Endodermal cell (in vitro differentiated cells): ENCODE results near the gene RSRC1. TPM values are rescaled to one million over a fixed set of nuclear protein-coding genes. Genes with fewer than 3 reads are reported as not detected.

Experiments
- DNase-seq: peaks from one replicate; pipeline ENCODE4 v3.0.0-alpha.2; 2017
- H3K27ac ChIP-seq: 2 replicates; pipeline ENCODE4 v1.5.1; 2013; ENCODE audit warnings: mild to moderate bottlenecking, low read depth, low read length, moderate library complexity
- H3K27me3 ChIP-seq: 2 replicates; pipeline ENCODE4 v1.6.1; 2013; ENCODE audit warnings: mild to moderate bottlenecking, low read length, moderate library complexity; ENCODE audit not compliant: insufficient read depth, control insufficient read depth, poor library complexity, severe bottlenecking
- H3K36me3 ChIP-seq: 2 replicates; pipeline ENCODE4 v1.7.0; 2013; ENCODE audit warnings: mild to moderate bottlenecking, low read length, moderate library complexity; ENCODE audit not compliant: control insufficient read depth, insufficient read depth
- H3K4me1 ChIP-seq: one replicate; pipeline ENCODE4 v1.7.0; 2013; ENCODE audit warnings: low read length; ENCODE audit not compliant: control insufficient read depth, insufficient read depth
- H3K4me3 ChIP-seq: 2 replicates; pipeline ENCODE4 v1.5.1; 2013; ENCODE audit warnings: mild to moderate bottlenecking, low read length, moderate library complexity
- H3K9ac ChIP-seq: 2 replicates; pipeline ENCODE4 v1.6.1; 2013; ENCODE audit warnings: mild to moderate bottlenecking, low read length, moderate library complexity; ENCODE audit not compliant: poor library complexity, severe bottlenecking; ENCODE audit errors: extremely low read depth
- H3K9me3 ChIP-seq: 2 replicates; pipeline ENCODE4 v1.6.1; 2013; ENCODE audit warnings: mild to moderate bottlenecking, low read length, moderate library complexity; ENCODE audit not compliant: control insufficient read depth
- H3K27ac Mint-ChIP-seq: 2 replicates; pipeline ENCODE4 v1.8.0; 2020; ENCODE audit warnings: mixed read lengths
- H3K27me3 Mint-ChIP-seq: 2 replicates; pipeline ENCODE4 v1.8.0; 2021; ENCODE audit warnings: mild to moderate bottlenecking, mixed read lengths; ENCODE audit not compliant: insufficient read depth
- H3K36me3 Mint-ChIP-seq: 2 replicates; pipeline ENCODE4 v1.8.0; 2020; ENCODE audit warnings: low read depth, mixed read lengths
- H3K4me1 Mint-ChIP-seq: 2 replicates; pipeline ENCODE4 v1.8.0; 2020; ENCODE audit warnings: mixed read lengths
- H3K4me3 Mint-ChIP-seq: 2 replicates; pipeline ENCODE4 v1.8.0; 2020; ENCODE audit warnings: mild to moderate bottlenecking, moderate library complexity, mixed read lengths
- H3K9me3 Mint-ChIP-seq: 2 replicates; pipeline ENCODE4 v1.8.0; 2020; ENCODE audit warnings: mild to moderate bottlenecking, mixed read lengths
- WGBS, 2 experiments: methylation state at CpG; one replicate each; pipeline versions ENCODE4 v1.1.5 to v1.1.7; 2013; ENCODE audit warnings: missing lambda C conversion rate in 2 of 2, mixed read lengths in 1 of 2; ENCODE audit not compliant: insufficient coverage in 1 of 2, insufficient read length in 1 of 2; 5-methylcytosine and 5-hydroxymethylcytosine counted together
- total RNA-seq, 2 donors: library from RNA; stranded (reverse); fragmentation: NEBNext Ultra II Directional in 1 of 2; extraction: Animal tissue kit (Norgen Biotek cat#: 25700) in 1 of 2; gene quantifications; 2 replicates in 1 of 2; 3 replicates in 1 of 2; pipeline ENCODE4 v1.2.1, GENCODE V29; 2021
- TF ChIP-seq, protein P1 (sequence below): fragments of 200-600 bp; sonication (generic); conservative IDR thresholded peaks from 2 replicates; pipeline ENCODE4 v1.5.0; 2021; ENCODE audit warnings: antibody characterized with exemption, mild to moderate bottlenecking

The RSRC1 gene
- total RNA-seq, 2 donors from 2014 or later: 45.3 to 52.1 TPM

DNA sequence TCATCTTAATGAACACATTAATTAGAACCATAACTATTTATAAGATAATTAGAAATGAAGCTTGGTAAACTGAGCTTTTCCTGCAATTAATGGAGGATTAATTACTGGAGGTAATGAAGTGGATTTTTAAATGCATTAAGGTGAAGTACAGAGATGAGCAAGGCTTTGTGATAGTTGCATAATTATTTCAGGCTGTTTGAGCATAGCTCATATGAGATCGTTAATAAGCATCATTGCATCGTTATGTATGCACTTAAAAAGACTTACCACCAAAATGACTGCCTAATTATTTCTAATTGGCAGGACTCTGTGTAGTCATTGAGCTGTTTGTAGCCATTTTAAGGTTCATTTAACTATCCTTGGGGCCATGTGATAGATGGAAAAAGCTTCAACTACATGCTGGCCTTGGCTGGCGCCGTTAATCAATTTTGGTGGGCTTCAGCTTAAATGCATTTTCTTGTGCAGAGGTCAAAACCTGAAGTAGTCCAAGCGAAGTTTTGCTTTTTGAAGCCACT, 55.3 kb downstream of the RSRC1 start:
- no peak overlapping the region for H3K27ac Mint-ChIP-seq
- H3K36me3 Mint-ChIP-seq: no peaks in the 10 kb centered on the region
- Histone ChIP-seq H3K9me3 (no peaks in the 10 kb centered on the region), H3K27ac (no peak overlapping the region), H3K4me3 (no peak overlapping the region), H3K9ac (no peak overlapping the region), H3K27me3 (no peaks in the 10 kb centered on the region), H3K4me1 (no peaks in the 10 kb centered on the region), H3K36me3 (no peaks in the 10 kb centered on the region)
- DNase-seq: no peak
- no peaks in the 10 kb centered on the region for H3K9me3 Mint-ChIP-seq
- TF ChIP-seq, protein P1, sequence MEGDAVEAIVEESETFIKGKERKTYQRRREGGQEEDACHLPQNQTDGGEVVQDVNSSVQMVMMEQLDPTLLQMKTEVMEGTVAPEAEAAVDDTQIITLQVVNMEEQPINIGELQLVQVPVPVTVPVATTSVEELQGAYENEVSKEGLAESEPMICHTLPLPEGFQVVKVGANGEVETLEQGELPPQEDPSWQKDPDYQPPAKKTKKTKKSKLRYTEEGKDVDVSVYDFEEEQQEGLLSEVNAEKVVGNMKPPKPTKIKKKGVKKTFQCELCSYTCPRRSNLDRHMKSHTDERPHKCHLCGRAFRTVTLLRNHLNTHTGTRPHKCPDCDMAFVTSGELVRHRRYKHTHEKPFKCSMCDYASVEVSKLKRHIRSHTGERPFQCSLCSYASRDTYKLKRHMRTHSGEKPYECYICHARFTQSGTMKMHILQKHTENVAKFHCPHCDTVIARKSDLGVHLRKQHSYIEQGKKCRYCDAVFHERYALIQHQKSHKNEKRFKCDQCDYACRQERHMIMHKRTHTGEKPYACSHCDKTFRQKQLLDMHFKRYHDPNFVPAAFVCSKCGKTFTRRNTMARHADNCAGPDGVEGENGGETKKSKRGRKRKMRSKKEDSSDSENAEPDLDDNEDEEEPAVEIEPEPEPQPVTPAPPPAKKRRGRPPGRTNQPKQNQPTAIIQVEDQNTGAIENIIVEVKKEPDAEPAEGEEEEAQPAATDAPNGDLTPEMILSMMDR: no peak
- WGBS, 2 experiments: 97% methylated on average over 5 of the region's 5 CpGs
- no peak overlapping the region for H3K4me3 Mint-ChIP-seq
- no peaks in the 10 kb centered on the region for H3K27me3 Mint-ChIP-seq
- H3K4me1 Mint-ChIP-seq: no peaks in the 10 kb centered on the region

DNA sequence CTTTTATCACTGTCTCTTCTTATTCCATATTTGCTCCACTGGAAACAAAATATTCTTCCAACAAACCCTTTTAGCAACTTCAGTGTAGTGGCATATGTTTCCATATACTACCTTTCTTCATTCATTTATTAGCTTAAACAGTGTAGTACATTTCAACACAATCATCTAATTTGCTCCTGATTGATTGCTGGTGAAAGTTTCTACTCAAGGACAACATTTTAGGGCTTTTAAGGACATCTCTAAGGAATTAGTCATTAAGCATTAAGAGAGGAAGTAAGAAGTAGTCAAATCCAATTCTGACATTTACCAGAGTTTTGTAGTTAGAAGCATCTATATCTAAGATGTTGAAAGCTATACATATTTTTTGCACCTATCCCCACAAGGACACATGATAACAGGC, 55.8 kb downstream of the RSRC1 start:
- no peaks in the 10 kb centered on the region for H3K4me1 Mint-ChIP-seq
- H3K4me3 Mint-ChIP-seq: no peak overlapping the region
- Histone ChIP-seq H3K9me3 (no peaks in the 10 kb centered on the region), H3K4me1 (no peaks in the 10 kb centered on the region), H3K9ac (no peak overlapping the region), H3K27me3 (no peaks in the 10 kb centered on the region), H3K27ac (no peak overlapping the region), H3K4me3 (no peak overlapping the region), H3K36me3 (no peaks in the 10 kb centered on the region)
- no peaks in the 10 kb centered on the region for H3K9me3 Mint-ChIP-seq
- H3K27me3 Mint-ChIP-seq: no peaks in the 10 kb centered on the region
- DNase-seq: no peak
- H3K36me3 Mint-ChIP-seq: no peaks in the 10 kb centered on the region
- TF ChIP-seq, protein P1: no peak
- no peak overlapping the region for H3K27ac Mint-ChIP-seq

DNA sequence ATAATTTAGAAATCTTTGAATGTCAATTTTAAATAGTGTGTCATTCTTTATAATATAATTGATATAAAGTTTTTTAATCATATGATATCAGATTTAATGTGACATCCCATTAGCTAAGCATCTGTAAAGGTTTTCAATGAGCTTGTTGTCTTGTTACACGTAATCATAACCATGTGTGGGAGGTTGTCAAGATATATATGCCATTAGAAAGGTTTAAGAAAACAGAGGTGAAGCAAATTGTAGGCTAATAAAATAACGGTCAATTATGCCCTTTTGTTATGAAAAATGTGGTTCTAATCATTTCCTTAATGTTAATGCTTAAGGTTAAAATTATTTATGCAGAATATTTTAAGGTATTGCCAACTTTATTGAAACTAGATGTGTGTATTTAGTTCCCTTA, 56.3 kb downstream of the RSRC1 start:
- TF ChIP-seq, protein P1: no peak
- H3K27me3 ChIP-seq: no peaks in the 10 kb centered on the region
- Mint-ChIP-seq H3K27me3 (no peaks in the 10 kb centered on the region), H3K27ac (no peak overlapping the region), H3K4me3 (no peak overlapping the region), H3K4me1 (no peaks in the 10 kb centered on the region), H3K9me3 (no peaks in the 10 kb centered on the region), H3K36me3 (no peaks in the 10 kb centered on the region)
- no peak overlapping the region for H3K9ac ChIP-seq
- no peak overlapping the region for H3K27ac ChIP-seq
- 90 to 98% methylated on average over 2 of the region's 2 CpGs for WGBS, 2 experiments
- H3K9me3 ChIP-seq: no peaks in the 10 kb centered on the region
- H3K36me3 ChIP-seq: no peaks in the 10 kb centered on the region
- no peak overlapping the region for H3K4me3 ChIP-seq
- DNase-seq: no peak
- no peaks in the 10 kb centered on the region for H3K4me1 ChIP-seq
